Adrenal gland (tissue), 5 donors: ENCODE measurements around the gene RFC2.

Experiments used
- CTCF ChIP-seq, 6 experiments: fragments of 450-650 bp in 4 of 6; fragments of 200-600 bp in 2 of 6; sonication (generic) in 1 of 6; IDR thresholded peaks; 1 replicate in 5 of 6; 2 replicates in 1 of 6; pipeline versions ENCODE4 v1.5.1 to v1.8.0; 2016 to 2021; ENCODE audit warnings: antibody characterized with exemption in 6 of 6, mild to moderate bottlenecking in 2 of 6, moderate library complexity in 1 of 6
- POLR2A ChIP-seq, 2 donors: fragments of 450-650 bp; IDR thresholded peaks; one replicate each; pipeline ENCODE4 v1.6.1; 2017; ENCODE audit warnings: antibody characterized with exemption in 2 of 2, mild to moderate bottlenecking in 2 of 2, moderate library complexity in 1 of 2
- donor health status: DM: no; HTN: no; CAD: no.

DNA sequence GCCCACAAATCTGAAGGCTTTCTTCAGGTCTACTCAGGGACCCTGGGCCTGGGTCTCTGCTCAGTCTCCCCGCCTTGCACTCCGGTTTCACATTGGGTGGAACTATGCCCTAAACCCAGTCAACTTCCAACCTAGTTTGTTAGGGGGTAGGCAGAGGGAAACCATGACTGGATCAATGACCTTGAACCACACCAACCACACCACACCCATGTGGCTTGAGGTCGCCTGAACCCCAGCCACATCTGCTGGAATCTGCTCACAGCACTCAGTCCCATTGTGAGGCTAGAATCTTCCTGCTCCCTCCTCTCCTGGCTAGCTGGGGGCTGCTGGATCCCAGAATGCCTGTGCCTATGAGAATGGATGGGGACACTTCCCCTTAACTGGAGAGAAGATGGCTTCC, 17.9 kb downstream of the RFC2 start:
- no peak for TF ChIP-seq CTCF (IDR thresholded peaks at IDR 0.05)
- TF ChIP-seq POLR2A (IDR thresholded peaks at IDR 0.05), result no peak
